ENCODE results near the gene TREX2. TPM values are rescaled to one million over a fixed set of nuclear protein-coding genes. Genes with fewer than 3 reads are reported as not detected.

Gene TREX2
- total RNA-seq, 1 donor, result 3.3 TPM

- no peaks in the 10 kb centered on the region for H3K27me3 ChIP-seq (ENCODE audit: insufficient read depth, low read length)
- H3K9me3 ChIP-seq (ENCODE audit: low read depth, low read length), result no peaks in the 10 kb centered on the region
- H4K20me1 ChIP-seq (ENCODE audit: insufficient read depth, low read length), result no peaks in the 10 kb centered on the region
- no peak overlapping the region for H3K4me3 ChIP-seq (ENCODE audit: insufficient read depth, low read length)
- no peaks in the 10 kb centered on the region for H3K36me3 ChIP-seq (ENCODE audit: insufficient read depth, low read length)
- no peak overlapping the region for H3K27ac ChIP-seq (ENCODE audit: low read depth, low read length)
- TF ChIP-seq CTCF (IDR thresholded peaks at IDR 0.05; ENCODE audit: extremely low read depth, low read depth, low read length), result no peak
- no peak overlapping the region for H2AFZ ChIP-seq (ENCODE audit: low read length)
- no peak overlapping the region for H3K4me2 ChIP-seq (ENCODE audit: insufficient read depth, low read length)
- no peaks in the 10 kb centered on the region for H3K79me2 ChIP-seq (ENCODE audit: insufficient read depth, low read length)
- DNase-seq (ENCODE audit: insufficient read length, low spot score, missing footprints), result peak; percentile 79
- no peaks in the 10 kb centered on the region for H3K4me1 ChIP-seq (ENCODE audit: insufficient read depth, low read length)
These were observed 575 bp downstream of the TREX2 start for GRCh38 chrX:153445106-153445855.

- Histone ChIP-seq H3K27ac (ENCODE audit: low read depth, low read length) (no peak overlapping the region), H3K4me3 (ENCODE audit: insufficient read depth, low read length) (no peak overlapping the region), H4K20me1 (ENCODE audit: insufficient read depth, low read length) (no peaks in the 10 kb centered on the region), H2AFZ (ENCODE audit: low read length) (no peak overlapping the region), H3K4me2 (ENCODE audit: insufficient read depth, low read length) (no peak overlapping the region), H3K79me2 (ENCODE audit: insufficient read depth, low read length) (no peaks in the 10 kb centered on the region), H3K9me3 (ENCODE audit: low read depth, low read length) (no peaks in the 10 kb centered on the region), H3K4me1 (ENCODE audit: insufficient read depth, low read length) (no peaks in the 10 kb centered on the region), H3K36me3 (ENCODE audit: insufficient read depth, low read length) (no peaks in the 10 kb centered on the region), H3K27me3 (ENCODE audit: insufficient read depth, low read length) (no peaks in the 10 kb centered on the region)
- TF ChIP-seq CTCF (IDR thresholded peaks at IDR 0.05; ENCODE audit: extremely low read depth, low read depth, low read length), result no peak
- no peak for DNase-seq (ENCODE audit: insufficient read length, low spot score, missing footprints)
These were observed 1.4 kb downstream of the TREX2 start for GRCh38 chrX:153444333-153445011.

- Histone ChIP-seq H3K79me2 (ENCODE audit: insufficient read depth, low read length) (no peaks in the 10 kb centered on the region), H2AFZ (ENCODE audit: low read length) (no peak overlapping the region), H3K36me3 (ENCODE audit: insufficient read depth, low read length) (no peaks in the 10 kb centered on the region), H3K4me3 (ENCODE audit: insufficient read depth, low read length) (no peak overlapping the region), H3K9me3 (ENCODE audit: low read depth, low read length) (no peaks in the 10 kb centered on the region), H4K20me1 (ENCODE audit: insufficient read depth, low read length) (no peaks in the 10 kb centered on the region), H3K27me3 (ENCODE audit: insufficient read depth, low read length) (no peaks in the 10 kb centered on the region), H3K4me2 (ENCODE audit: insufficient read depth, low read length) (no peak overlapping the region), H3K4me1 (ENCODE audit: insufficient read depth, low read length) (no peaks in the 10 kb centered on the region), H3K27ac (ENCODE audit: low read depth, low read length) (no peak overlapping the region)
- DNase-seq (ENCODE audit: insufficient read length, low spot score, missing footprints), result peak; percentile 81
- no peak for TF ChIP-seq CTCF (IDR thresholded peaks at IDR 0.05; ENCODE audit: extremely low read depth, low read depth, low read length)
These were observed 2.2 kb downstream of the TREX2 start for GRCh38 chrX:153443476-153444332.
